Measurements from ENCODE around the gene ASTN2.

Gene ASTN2

DNA sequence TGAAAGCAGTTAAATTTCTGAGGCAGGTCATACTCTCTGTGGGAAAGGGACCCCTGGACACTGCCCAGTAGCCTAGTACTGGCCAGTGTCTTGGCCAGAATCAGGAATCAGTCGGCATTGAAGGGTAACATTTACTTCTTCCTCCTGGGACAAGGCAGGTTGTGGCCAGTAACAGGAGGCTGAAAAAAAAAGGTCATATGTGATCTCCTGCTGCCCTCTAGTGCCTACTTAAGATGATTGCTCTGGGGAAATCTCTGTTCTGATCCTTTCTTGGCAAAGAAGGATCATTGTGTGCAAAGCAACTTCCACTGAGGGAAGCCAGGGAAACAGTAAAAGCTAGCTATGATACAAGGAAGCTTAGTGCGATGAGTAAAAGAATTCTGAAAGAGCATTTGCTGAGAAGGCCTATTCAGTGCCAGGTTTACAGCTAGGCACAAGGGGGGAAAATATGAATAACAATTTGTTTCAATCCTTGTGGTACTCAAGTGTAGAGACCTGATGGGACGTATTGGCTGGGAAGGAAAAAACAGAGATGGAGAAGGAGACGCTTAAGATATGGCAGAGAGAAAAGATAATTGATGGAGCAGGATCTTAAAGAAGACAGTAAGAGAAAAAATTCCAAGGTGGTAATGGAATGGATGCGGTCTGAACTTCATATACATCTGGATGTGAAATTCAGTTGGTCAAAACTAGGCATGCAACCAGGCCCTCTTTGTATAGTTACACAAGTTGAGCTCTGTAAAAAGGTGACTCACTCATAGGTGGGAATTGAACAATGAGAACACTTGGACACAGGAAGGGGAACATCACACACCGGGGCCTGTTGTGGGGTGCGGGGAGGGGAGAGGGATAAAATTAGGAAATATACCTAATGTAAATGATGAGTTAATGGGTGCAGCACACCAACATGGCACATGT, 753.6 kb downstream of the ASTN2 start:
- peak; percentile 81 for DNase-seq (ENCODE audit: low read depth)

DNA sequence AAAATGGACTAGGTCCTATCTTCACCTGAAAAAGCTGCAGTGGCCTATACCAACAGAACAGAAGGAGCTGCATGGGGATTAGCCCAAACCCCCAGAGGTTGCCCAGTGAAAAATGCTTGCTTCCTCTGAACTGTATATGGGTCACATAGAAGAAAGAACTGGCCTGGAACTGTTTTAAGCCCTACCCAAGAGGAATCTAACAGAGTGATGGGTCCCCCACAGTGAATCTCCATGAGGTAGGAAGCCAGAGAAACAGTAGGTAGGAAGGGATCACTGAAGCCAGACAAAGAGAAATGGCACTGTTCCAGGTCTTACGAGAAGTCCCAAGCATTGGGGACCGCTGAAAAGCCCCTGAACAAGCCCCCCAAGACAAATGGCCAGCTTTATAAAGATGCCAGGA, 756.6 kb downstream of the ASTN2 start:
- no peak for DNase-seq (ENCODE audit: low read depth)

DNA sequence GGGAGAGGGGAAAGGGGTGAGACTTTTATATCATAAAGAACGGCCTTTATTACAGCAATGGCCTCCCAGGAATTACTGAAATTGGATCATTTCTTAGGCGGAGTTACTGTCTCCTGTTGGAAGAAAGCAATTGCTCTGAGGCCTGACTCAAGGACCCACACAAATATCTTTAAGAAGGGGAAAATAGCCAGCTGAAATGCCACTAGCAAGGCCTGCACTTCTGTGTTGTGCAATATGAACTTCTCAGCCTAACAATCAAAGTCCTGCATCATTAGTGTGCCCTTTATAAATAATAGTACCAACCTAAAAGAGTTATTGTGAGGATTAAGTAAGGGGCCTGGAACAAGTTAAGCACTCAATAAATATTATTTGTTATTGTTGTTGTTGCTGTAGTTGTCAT, 757.9 kb downstream of the ASTN2 start:
- DNase-seq (ENCODE audit: low read depth), result no peak

DNA sequence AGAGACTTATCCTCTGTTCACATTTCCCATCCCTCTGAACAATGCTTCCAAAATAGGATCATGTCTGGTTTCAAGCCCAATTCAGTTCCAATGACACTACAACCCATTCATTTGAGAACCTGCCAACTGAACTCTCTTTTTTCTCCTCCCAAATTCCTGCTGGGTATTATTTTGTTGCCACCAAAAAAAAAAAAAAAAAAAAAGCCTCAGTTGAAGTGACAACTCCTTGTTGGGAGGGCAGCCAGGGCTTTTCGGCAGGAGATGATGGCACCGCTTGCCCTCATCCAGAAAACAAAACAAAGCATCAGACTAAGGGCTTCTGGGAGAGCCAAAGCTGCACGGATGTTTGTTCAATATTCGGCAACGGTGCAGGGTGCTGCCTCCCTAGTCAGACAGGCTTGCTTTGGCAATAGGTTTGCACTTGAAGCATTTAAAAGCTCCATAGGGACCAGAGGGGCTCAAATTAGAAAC, 758.3 kb downstream of the ASTN2 start:
- no peak for DNase-seq (ENCODE audit: low read depth)

DNA sequence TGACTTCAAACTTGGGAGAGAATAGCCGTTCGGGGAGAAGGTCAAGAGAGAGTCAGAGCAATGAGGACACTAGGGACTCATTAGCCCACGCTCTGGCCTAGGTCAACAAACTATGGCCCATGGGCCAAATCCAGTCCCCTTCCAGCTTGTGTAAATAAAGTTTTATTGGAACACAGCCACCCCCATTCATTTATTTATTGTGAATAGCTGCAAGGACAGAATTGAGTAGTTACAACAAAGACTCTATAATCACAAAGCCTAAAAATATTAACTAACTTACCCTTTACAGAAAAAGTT, 760.9 kb downstream of the ASTN2 start:
- no peak for DNase-seq (ENCODE audit: low read depth)

DNA sequence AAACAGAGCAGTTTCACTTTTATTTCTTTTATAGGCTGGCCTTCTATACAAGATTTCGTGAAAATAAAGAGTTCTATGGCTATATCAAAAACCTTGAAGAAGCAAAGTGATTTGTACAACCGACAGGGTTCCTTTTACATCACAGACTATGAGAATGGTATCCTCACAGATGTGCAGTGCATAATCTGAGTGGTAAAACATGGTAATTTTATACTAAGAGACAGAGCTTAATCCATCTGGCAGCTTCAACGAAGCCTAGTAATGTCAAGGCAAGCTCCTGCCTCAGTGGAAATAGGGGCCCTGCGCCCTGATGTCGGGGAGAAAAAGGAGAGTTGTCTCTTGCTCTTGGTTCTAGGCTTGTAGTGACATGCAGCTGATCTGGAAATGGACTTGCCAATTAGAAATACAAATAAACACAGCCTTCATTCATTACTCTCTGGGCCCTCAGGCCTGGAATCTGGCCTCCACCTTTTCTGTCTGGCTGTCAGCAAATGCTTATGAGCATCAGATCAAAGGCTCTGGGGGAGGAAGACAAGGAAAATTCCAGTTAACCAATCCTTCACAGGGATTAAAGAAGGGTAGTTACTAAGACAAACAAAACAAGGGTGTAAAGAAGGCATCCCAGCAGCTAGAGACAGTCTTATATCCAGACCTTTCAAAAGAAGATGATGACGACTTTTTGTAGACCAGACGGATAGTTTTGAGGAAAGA, 761.4 kb downstream of the ASTN2 start:
- DNase-seq (ENCODE audit: low read depth), result no peak

DNA sequence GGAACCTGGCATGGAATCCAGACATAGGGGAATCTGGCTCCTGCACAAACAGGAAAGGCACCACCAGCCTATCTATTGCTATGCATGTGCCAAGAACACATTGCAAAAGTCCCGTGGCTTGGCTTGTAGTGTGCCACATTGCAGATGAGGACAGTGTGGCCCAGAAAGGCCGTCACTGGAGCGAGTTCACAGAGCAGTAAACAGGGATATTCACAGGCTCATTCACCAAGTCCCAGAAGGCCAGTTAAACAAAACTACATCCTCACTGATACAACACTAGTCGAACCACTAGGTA, 767.4 kb downstream of the ASTN2 start:
- no peak for DNase-seq (ENCODE audit: low read depth)

DNA sequence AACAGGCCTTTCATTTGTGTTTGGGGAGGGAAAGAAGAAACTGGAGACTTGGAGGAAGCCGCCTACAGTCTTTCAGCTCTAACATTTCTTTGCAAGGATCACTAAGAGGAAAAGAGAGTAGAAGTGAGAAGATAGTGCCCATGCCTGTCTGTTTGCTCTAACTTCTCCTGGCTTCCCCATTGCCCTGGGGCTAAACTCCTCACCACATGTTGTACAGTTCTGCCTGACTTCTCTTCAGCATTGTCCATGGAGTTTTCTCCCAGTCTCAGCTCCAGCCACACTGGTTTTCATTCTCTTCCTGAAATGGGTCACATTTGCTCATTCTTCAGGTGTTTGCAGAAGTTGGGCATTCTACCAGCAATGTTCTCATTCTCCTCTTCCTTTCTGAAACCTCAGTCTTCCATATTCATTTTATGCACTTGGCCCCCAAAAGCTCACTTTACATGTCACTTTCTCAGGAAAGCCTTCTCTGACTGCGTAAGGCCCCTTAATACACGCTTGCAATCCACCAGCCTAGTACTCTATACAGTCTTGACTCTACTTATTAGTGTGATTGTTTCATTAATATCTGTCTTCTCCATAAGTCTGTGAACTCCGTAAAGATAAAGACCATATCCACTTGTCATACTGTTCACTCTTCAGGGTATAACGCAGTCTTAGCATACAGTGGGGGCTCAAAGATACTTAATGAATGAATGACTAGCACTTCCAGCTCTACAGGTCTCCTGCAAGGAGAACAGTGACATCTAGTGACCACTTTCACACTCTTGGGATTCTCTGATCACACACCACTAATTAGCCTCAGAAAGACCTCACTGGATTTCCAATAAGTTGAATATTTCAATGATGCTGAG, 768.0 kb downstream of the ASTN2 start:
- peak; percentile 43 for DNase-seq (ENCODE audit: low read depth)

DNA sequence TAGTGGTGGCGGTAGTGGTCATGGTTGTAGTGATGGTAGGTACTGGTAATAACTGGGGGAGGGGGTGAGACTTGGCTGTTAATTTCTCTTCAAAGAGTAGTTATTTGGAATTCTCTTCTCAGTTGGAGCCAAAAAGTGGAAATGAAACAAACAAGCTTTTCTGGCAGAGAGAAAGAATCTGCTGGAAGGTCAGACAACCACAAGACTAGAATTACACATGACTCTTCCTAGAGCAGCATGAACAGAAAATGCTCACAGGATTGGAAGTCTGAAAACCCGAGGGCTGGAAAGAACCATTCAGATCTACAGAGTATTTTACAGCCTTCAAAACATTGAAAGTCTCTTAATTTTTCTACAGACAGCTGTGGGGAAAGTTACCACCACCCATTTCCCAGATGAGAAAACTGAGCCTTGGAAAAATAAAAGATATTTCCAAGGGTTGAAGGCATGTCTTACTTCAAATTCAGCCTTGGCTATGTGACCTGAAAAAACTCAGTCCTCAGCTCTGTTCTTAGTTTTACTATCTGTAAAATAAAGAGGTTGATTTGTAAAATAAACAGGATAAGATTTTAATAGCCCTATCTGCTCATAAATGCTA, 770.7 kb downstream of the ASTN2 start:
- peak; percentile 56 for DNase-seq (ENCODE audit: low read depth)

DNA sequence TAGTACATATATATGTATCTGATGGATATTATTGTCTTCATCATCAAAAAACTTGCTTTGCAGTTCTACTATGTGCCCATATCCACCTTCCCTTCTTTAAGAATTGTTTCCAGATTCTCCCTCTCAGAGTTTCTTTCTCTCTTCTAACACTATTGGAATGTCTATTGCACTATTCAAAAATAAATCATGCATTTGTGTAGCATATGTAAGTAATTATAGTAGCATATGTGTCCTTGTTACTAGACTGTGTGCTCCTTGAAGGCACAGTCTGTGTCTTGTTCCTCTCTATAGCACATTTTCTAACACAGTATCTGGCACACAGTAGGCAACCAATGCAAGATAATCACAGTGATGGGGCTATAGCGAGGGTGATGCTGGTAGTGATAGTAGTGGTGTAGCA, 771.2 kb downstream of the ASTN2 start:
- DNase-seq (ENCODE audit: low read depth), result peak; percentile 36

DNA sequence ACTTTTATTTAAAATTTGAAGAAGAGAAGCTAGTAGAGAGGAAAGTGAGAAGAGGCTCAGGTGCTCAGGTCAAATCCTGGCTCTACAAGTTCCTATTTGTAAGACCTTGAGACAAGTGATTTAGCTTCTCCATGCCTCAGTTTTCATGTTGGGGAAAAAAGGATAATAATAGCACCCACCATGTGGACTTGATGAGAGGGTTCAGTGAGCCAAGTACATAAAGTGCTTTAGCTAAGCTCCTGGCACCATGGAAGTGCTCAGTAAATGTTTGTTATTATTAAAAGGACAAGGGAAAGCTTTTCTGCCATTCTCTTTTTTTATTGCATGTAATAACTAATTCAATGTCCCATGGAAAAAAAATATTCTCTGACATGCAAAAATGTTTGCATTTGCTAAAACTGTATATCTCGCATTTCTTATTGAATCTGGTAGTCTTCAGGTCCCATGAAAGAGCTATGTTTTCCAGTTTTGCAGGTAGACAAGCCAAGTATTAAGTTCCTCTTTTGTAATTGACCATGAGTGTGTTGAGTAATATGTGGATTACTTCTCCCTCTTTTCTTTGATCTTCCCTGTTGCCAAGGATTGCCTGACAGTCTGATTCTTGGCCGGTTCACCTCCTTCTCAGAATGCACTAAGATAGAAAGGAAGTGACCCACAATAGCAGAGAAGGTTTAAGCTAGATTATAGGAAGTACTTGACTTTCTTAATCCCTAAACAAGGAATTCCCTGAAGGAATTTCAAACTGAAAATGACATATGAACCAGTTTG, 773.4 kb downstream of the ASTN2 start:
- DNase-seq (ENCODE audit: low read depth), result no peak

DNA sequence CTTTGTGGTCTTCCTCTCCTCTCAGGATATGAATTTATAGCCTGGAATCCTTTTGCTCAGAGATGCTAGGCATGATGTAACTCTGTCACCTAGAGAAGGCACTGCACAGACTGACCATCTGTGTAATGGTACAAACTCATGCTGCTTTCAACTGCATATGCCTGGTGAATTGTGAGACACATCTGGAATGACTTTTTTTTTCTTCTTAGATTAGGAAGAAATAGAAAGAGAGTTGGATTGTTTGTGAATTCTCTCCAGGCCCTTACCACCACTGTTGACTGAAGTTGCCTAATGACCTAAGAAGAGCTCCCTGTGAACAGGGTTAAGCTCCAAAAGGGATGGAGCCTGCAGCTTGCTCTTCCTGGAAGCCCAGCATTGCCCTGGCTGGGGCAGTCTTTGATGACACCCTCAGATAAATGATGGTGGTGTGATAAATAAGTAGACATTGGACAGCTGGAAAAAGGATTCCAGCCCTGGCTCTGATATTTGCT, 775.6 kb downstream of the ASTN2 start:
- DNase-seq (ENCODE audit: low read depth), result no peak

DNA sequence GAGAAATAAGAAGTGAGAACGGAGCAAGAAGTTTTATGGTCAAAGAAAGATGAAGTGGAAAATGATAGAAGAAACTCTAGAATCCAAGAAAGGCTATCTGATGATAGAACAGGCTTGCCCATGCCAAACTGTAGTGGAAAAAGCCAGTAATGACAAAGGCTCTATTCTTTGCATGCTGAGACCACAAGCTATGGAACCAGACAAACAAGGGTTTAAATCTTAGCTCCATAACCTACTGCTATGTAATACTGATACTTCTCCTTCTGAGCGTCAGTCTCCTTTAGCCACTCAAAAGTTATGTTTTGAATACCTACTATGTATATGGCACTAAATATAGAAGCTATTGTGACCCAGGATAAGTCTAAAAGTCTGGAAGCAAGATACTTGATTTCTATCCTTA, 778.9 kb downstream of the ASTN2 start:
- no peak for DNase-seq (ENCODE audit: low read depth)

DNA sequence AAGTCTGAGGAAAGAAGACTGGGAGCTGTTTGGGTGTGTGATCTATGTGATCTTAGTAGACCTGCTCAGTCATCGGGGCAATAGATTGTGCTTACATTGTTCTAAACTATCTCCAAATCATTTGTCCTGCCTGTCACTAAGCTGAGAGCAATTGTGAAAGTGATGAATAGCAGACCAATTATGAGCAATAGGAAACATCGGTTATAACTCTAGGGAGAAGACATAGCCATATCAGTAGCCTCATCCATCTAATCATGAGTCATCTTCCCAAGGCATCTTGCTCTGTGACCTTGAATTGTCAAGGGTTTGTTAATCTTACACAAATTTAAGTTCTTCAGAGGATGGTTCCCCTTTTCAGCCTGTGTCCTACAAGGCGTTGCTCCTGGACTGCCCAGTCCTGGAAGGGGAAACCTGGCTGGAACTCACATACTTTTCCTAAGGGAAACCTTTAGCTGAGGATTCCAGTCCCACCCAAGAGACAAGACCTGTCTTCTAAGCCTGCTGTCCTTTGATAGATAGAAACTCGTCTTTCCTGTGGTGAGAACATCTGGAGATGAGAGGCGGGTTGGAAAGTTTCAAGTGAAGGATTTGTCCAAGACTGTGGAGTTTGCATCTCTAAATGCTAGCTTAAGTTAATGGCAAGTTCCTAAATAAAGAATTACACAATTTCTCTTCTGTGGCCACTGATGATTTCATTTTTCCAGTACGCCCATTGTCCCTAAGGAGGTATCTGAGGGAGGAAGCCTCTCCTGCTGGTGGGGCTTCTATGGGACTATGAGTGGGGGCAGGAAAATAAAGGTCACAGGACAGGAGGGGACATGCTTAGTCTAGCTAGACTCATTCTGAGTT, 781.6 kb downstream of the ASTN2 start:
- DNase-seq (ENCODE audit: low read depth), result no peak

DNA sequence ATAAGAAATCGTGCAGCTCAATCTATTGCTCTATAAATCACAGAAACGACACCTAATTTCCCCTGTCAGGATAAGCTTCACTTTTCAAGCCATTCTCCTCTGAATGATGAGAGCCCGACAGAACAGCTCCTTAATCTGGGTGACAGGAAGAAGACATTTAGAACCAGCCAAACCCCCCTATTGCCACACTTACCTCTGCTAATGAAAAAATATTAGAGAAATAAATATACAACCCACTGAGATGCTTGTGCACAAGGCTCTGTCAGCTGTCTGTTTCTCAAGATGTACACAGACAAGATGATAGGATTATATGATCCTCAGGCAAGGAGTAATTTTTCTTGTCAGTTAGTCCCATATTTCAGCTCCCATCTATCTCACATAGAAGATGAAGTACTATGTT, 785.2 kb downstream of the ASTN2 start:
- DNase-seq (ENCODE audit: low read depth), result no peak

DNA sequence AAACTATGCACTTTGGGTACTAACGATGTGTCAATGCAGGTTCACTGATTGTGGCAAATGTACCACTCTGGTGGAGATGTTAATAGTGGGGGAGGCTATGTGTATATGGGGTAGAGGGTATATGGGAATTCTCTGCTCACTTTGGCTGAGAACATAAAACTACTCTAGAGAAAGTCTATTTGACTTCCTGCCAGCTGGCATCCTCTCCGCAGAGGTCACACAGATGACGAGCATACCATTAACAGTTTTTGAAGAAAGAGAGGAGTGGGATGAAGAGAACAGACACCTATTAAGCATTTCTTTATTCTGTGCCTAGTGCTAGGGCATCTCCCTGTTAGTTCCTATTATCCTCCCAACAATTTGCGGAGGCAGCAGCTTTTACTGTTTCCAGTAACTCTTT, 786.1 kb downstream of the ASTN2 start:
- no peak for DNase-seq (ENCODE audit: low read depth)

DNA sequence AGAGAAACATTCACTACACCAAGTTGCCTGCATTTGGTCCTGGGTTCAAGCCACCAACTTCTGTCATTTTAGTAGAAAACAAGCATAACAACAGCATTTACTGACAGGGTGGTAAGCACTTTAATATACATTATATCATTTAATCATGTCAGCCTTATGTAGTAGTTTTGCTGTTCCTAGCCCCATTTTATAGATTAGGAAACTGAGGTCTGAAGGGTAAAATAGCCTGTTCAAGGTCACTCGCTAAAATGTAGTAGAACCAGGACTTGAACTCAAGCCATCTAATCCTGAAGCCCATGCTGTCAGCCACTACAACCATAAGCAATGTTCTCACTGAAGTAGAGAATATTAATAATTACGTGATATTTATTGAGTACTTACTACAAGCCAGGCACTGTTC, 787.4 kb downstream of the ASTN2 start:
- DNase-seq (ENCODE audit: low read depth), result no peak

DNA sequence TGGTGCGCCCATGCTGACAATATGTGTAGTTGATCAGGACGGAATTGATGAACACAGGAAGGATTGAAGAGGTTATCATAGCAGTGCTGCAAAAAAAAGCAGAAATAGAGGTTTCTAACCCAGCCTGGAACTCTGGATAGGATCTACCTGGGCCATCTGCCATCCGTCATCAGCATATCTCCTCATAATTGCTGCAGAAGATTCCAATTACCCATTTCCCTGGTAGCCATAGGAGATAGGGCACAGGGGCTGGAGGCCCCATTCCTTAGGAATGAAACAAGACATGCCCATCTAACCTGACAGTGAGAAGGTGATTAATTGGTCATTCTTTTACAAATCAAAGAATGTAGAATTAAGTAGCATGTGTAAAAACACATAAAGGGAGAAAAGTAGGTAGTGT, 788.1 kb downstream of the ASTN2 start:
- DNase-seq (ENCODE audit: low read depth), result no peak

DNA sequence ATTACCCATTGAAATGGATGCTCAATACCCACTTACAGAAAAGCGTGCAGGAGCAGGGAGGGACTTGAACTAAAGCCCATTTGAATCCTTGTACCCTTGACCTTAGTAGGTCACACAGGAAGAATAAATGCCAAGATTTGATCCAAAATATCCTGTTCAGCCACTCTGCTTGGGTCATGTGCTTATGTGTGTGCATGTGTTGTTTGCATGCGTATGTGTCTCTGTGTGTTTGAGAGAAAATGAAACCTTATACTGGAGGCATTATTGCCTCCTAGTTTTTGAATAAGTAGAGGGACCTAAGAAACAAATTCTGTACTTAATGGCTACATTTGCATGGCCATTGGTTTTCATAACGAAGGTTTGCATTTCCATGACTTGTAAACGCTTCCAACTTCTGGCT, 791.1 kb downstream of the ASTN2 start:
- no peak for DNase-seq (ENCODE audit: low read depth)

DNA sequence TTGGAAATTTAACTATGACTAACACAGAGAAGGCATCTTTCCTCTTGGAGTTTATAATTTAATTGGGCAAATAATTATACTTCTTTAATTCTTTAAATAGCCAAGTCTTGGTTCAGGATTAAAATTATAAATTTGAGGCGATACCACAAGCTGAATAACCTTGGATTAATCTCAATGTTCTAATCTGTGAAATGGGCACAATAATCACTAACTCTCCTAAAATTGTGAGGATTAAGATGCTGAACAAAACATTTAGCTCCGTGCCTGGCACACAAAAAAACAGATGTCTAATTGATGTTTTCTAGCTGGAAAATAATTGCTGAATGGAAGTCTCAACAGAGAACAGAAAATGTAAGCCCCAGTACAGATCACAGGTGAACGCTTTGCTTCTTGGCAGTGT, 797.5 kb downstream of the ASTN2 start:
- no peak for DNase-seq (ENCODE audit: low read depth)

Data from fibroblast of the conjunctiva (primary cell).